Brain pericyte (primary cell): ENCODE measurements around the gene COL19A1.

ENCODE experiments used
- DNase-seq: peaks from one replicate; pipeline ENCODE4 v3.0.0-alpha.2; 2012; ENCODE audit warnings: low read depth, low spot score

COL19A1 gene

GRCh38 chr6:70059039-70059719, 192.8 kb downstream of the COL19A1 start:
- DNase-seq = no peak

- DNase-seq = no peak
These were observed 194.3 kb downstream of the COL19A1 start for GRCh38 chr6:70060680-70061079.

- no peak for DNase-seq
These were observed 195.2 kb downstream of the COL19A1 start for GRCh38 chr6:70061546-70061945.

GRCh38 chr6:70062010-70062409, 195.7 kb downstream of the COL19A1 start:
- no peak for DNase-seq

DNA sequence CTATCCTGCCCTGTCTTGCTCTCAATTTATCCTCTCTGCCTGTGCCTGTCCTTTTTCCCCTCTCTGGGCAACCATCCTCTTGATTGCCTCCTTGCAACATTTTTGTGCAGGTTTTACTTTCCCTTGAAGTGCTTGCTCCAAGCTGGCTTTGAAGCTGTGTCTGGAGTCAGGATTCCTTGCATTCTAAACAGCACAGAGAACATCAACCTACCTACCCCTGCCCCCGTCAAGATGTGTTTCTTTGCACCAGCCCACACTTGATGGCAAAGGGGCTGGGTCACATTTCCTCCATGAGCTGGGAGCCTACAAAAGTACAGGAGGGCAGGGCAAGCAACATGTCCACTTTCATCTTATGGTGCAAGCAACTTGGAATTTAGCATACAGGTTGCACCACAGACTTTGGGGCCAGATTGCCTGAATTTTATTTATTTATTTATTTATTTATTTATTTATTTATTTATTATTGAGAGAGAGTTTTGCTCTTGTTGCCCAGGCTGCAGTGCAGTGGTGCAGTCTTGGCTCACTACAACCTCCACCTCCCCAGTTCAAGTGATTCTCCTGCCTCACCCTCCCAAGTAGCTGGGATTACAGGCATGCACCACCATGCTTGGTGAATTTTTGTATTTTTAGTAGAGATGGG, 206.3 kb downstream of the COL19A1 start:
- DNase-seq = no peak

DNA sequence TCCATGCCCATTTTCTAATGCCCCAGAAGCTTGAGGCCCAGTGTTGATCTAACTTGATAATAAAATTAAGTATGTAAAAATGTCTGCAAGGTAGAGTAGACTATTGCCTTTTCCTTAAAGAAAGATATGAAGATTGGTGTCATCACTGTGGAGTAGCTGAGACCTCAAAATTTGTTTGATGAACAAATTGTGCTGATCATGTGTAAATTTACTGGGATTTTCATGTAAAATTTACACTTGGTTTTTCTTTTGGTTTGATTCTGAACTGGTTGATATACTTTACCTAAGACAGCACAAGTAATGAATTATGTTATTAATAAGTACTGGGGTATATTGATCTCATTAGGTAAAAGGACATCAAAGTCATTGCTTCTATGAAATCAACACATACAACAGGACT, 207.3 kb downstream of the COL19A1 start:
- no peak for DNase-seq

- no peak for DNase-seq
These were observed 212.9 kb downstream of the COL19A1 start for GRCh38 chr6:70079241-70079640.

- DNase-seq = no peak
These were observed 214.2 kb downstream of the COL19A1 start for GRCh38 chr6:70080443-70081070.

DNA sequence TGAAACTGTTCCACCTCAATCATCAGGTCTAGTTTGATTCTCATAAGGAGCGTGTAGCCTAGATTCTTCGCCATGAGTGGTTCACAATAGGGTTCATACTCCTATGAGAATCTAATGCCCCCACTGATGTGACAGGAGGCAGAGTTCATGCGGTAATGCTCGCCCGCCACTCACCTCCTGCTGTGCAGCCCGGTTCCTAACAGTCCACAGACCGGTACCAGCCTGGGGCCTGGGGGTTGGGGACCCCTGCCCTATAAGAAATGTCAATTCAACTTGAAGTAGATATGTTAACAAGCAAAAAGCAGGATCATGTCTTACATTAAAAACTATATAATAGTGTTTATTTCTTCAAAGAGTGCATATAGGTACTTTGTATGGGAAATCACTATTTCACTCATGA, 216.5 kb downstream of the COL19A1 start:
- DNase-seq = no peak

DNA sequence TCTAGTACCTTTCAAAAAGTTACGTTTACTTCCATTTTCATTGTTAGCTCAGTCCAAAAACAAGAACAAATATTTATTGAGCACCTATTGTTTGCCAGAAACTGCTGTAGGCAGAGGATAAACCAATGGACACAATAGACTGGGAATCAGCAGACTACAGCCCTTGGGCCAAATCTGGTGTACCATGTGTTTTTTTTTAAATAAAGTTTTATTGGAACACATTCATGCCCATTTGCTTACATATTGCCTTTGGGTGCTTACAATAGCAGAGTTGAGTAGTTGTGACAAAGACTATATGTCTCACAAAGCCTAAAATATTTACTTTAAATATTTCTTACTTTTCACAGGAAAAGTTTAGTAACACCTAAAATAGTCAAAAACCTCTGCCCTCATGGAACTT, 220.4 kb downstream of the COL19A1 start:
- no peak for DNase-seq

GRCh38 chr6:70094156-70094555, 227.8 kb downstream of the COL19A1 start:
- no peak for DNase-seq

- DNase-seq = no peak
These were observed 233.4 kb downstream of the COL19A1 start for GRCh38 chr6:70099732-70100131.

DNA sequence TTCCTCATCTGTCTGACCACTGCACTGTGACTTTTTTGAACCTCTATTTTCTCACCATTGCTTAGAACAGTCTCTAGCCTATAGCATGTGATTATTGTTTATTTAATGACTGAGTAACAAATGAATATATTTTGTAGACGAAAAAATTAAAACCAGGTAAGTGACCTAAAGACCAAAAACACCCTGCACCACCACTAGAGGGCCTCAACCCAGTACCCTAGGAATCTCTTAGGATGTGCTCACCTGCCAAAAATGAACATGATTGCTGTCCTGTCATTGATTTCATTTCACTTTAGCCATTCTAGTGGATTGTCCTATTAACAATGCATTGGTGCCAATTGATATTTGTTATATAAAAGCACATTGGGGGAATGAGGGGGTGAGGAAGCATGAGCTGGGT, 237.4 kb downstream of the COL19A1 start:
- no peak for DNase-seq

DNA sequence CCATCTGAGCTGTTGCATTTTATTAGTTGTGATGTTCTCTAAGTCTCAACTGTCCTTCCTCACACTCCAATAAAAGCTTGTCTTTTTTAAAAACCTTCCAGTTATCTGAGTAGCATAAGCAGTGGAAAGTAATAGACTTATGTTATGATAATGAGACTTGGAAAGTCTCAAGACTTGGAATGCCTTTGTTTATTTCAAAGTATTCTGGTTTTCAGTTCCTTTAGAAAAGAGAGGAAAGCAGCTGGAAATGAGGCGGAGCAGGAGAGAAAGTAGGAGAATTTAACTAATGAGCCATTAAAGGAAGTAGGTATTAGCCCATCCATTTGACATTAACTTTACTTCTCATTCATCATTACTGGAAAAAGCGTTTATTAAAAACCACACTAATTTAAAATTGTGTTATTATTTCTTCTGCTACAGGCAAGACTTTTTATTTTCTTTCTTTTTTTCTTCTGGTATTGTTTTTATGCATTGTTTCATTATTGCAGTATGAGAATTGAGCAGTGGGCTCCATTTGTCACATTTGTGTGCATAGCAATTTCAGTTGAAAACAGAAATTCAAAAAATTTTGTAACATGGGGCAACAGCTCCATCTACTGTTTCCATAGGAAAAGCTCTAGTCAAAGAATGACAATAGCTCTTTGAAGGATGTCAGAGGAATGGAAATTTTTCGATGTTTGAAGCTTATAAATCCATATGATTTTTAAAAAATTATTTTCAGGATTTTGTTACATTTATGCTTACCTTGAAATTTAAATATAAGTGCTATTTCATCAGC, 241.7 kb downstream of the COL19A1 start:
- no peak for DNase-seq

GRCh38 chr6:70110126-70111022, 244.0 kb downstream of the COL19A1 start:
- no peak for DNase-seq

- DNase-seq = no peak
These were observed 245.4 kb downstream of the COL19A1 start for GRCh38 chr6:70111737-70112136.

DNA sequence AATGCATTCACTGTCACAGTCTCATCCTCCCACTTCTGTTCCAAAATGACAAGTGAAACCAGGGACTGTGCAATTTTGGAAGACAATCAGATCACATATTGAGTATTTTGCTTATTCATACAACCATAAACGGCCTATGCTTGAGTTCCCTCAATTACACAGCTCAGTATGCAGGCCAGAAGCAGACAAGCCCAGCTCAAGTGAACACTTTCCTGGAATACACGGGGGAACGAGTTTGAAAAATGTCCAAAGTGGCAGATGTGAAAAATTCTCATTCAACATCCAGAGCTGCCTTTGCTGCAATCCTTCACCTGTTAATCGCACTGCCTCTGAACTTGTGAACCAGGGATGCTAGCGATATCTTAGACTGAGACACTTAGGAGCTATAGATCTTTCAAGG, 246.4 kb downstream of the COL19A1 start:
- DNase-seq = no peak

DNA sequence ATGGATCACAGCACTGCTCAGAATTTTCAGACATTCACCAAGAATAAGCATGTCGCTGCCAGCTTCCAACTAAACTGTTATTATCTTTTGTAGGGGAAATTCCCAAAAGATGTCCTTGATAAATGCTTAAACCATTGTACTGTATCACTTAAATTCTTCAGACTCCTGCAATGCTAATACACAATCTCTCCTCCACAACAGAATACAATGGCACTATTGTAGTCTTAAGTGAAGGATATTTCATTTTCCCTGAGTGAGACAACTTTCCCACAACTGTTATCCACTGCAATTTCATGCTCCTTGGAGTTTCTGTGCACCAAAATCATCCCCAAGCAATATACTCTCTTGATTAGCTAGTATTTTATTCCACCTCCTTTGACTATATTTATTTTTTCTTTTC, 246.8 kb downstream of the COL19A1 start:
- no peak for DNase-seq

DNA sequence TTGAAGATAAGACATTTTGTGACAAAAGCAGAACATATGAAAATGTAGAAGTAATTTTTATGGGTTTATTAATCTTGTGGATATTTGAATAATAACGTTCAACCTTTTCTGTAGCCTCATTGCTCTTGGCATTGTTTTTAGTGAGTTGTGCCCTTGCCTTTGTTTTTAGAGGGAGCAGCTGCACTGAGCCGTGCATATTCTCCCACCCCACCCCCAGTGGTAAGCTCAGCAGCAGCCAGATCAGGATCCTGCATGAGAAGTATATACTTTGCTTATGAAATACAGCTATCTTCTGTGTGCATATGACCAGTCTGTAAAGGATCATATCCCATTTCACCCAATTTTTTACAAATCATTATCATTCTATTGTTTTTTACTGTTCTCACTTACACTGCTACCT, 252.3 kb downstream of the COL19A1 start:
- DNase-seq = no peak

DNA sequence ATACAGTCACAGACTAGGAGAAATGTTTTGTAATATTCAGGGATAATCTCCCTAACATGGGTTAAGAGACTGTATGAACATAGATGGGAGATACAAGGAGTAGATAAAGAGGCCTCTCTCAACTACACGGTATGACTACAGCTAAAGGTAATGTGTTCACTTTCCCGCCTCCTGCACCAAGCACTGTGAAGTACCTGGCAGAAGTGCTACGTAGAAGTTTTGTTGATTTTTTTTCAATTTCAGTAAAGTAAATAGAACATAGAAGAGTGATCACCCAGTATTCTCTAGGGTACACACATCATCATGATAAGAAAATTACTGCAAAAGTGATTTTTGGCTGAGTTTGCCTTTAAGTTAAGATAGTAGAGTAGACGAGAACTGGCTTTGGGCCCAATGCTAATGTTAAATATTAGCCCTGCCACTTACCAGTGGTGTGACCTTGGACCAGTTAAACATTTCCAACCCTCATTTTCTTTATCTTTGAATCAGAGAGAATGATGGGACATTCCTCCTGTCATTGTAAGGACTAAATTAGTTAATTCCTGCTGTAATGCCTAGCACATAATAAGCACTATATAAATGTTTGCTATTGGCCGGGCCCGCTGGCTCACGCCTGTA, 253.0 kb downstream of the COL19A1 start:
- no peak for DNase-seq

- no peak for DNase-seq
These were observed 258.1 kb downstream of the COL19A1 start for GRCh38 chr6:70124443-70124842.
